Testis (tissue), 3 donors: Measurements from ENCODE around the gene CCDC117. TPM values are rescaled to one million over a fixed set of nuclear protein-coding genes. Genes with fewer than 3 reads are reported as not detected.
"Not testable (repeated sequence)": the region's sequence is repeated elsewhere in the genome, so short reads cannot be mapped to it uniquely, and the experiment has no call there.

Source experiments
- DNase-seq: peaks from one replicate; pipeline ENCODE4 v3.0.0-alpha.2; 2019
- H3K27ac ChIP-seq, 2 donors: fragments of 200-600 bp; sonication (generic); one replicate each; pipeline ENCODE4 v1.5.1; 2019
- H3K27me3 ChIP-seq: fragments of 200-600 bp; sonication (generic); one replicate; pipeline ENCODE4 v1.5.1; 2019
- H3K36me3 ChIP-seq: fragments of 200-600 bp; sonication (generic); one replicate; pipeline ENCODE4 v1.5.1; 2017; ENCODE audit warnings: low read depth; ENCODE audit errors: missing control alignments
- H3K4me1 ChIP-seq: fragments of 200-600 bp; sonication (generic); one replicate; pipeline ENCODE4 v1.5.1; 2019
- H3K4me3 ChIP-seq, 2 donors: fragments of 200-600 bp; sonication (generic); one replicate each; pipeline ENCODE4 v1.5.1; 2017 to 2019
- H3K9me3 ChIP-seq: fragments of 200-600 bp; sonication (generic); one replicate; pipeline ENCODE4 v1.5.1; 2017
- CTCF ChIP-seq, 3 experiments: fragments of 450-650 bp in 2 of 3; fragments of 200-600 bp in 1 of 3; sonication (generic) in 1 of 3; IDR thresholded peaks; one replicate each; pipeline ENCODE4 v1.5.1; 2016 to 2019; ENCODE audit warnings: antibody characterized with exemption in 3 of 3, mild to moderate bottlenecking in 2 of 3, moderate library complexity in 1 of 3
- POLR2A ChIP-seq: fragments of 450-650 bp; IDR thresholded peaks from one replicate; pipeline ENCODE4 v1.6.1; 2017; ENCODE audit warnings: antibody characterized with exemption, mild to moderate bottlenecking, moderate library complexity
- WGBS, 2 donors: methylation state at CpG; one replicate each; pipeline ENCODE4 v1.1.5; 2018; 5-methylcytosine and 5-hydroxymethylcytosine counted together
- intact Hi-C: fragments of 100-400 bp; cut with DNase I; formaldehyde crosslinking; loops from one replicate; pipeline ENCODE4 v1.15.1; 2023; ENCODE audit warnings: low total_unique reads
- polyA plus RNA-seq: library from polyadenylated mRNA; stranded (reverse); fragments of 350-450 nt; fragmentation: Illumina TruSeq; extraction: RNeasy Lipid Tissue Mini Kit (QIAGEN cat#74804); gene quantifications from one replicate; pipeline ENCODE4 v1.2.3, GENCODE V29; 2014; ENCODE audit warnings: low read depth, low replicate concordance; ENCODE audit not compliant: insufficient read depth
- total RNA-seq, 2 donors: library from RNA; depleted of rRNA; stranded (reverse); fragments of >200 nt; gene quantifications; one replicate each; pipeline ENCODE4 v1.2.3, GENCODE V29; 2016

CCDC117 gene
- total and polyA plus RNA-seq, 3 donors from 2014 or later: 68.6 to 83.0 (median 76.1) TPM

GRCh38 chr22:28741785-28742561 is 30.5 kb upstream of the CCDC117 start, which contains the start of the genes CHEK2 and HSCB:
TSS of gene CHEK2 (minus strand) at chr22:28741820. CDS start at chr22:28734721, 7,099 bp downstream.
TSS of gene HSCB (plus strand) at chr22:28742039. CDS start at chr22:28742096, 57 bp downstream.
- 1 to 2% methylated on average over 23 to 54 of the region's 54 CpGs for WGBS, 2 donors
- Histone ChIP-seq H3K27me3 (no peaks in the 10 kb centered on the region), H3K36me3 (no peaks in the 10 kb centered on the region), H3K9me3 (no peaks in the 10 kb centered on the region), H3K4me1 (peaks cover 5% of the 10 kb centered on the region), H3K4me3 (peak within 1 kb of the TSS; percentile 91 to 100), H3K27ac (peak within 1 kb of the TSS; percentile 98 to 99)
- DNase-seq: peak; percentile 100
- TF ChIP-seq POLR2A: no peak
- TF ChIP-seq CTCF (IDR thresholded peaks at IDR 0.05): peak in 1 of 3 experiments; percentile 24
- intact Hi-C loops: no loop called here

GRCh38 chr22:28742562-28742962 is 29.9 kb upstream of the CCDC117 start:
- H3K9me3 ChIP-seq: no peaks in the 10 kb centered on the region
- intact Hi-C loops: no loop called here
- DNase-seq: no peak
- H3K4me3 ChIP-seq: peak overlapping the region; percentile 91 to 100
- H3K4me1 ChIP-seq: peaks cover 5% of the 10 kb centered on the region
- 1 to 3% methylated on average over 10 of the region's 10 CpGs for WGBS, 2 donors
- H3K27me3 ChIP-seq: no peaks in the 10 kb centered on the region
- no peaks in the 10 kb centered on the region for H3K36me3 ChIP-seq
- peak overlapping the region; percentile 98 to 99 for H3K27ac ChIP-seq
- TF ChIP-seq POLR2A: no peak
- TF ChIP-seq CTCF (IDR thresholded peaks at IDR 0.05): no peak

- Histone ChIP-seq H3K4me3 (no peak overlapping the region), H3K4me1 (peaks cover 5% of the 10 kb centered on the region), H3K9me3 (no peaks in the 10 kb centered on the region), H3K36me3 (no peaks in the 10 kb centered on the region), H3K27me3 (no peaks in the 10 kb centered on the region), H3K27ac (no peak overlapping the region)
- WGBS, 2 donors: 90 to 91% methylated on average over 3 of the region's 3 CpGs
- TF ChIP-seq POLR2A: no peak
- TF ChIP-seq CTCF (IDR thresholded peaks at IDR 0.05): no peak
- DNase-seq: no peak
- intact Hi-C loops: no loop called here
These were observed 28.6 kb upstream of the CCDC117 start for GRCh38 chr22:28743852-28744251.

GRCh38 chr22:28750471-28750881 is 22.0 kb upstream of the CCDC117 start:
- Histone ChIP-seq H3K4me3 (no peak overlapping the region), H3K4me1 (no peaks in the 10 kb centered on the region), H3K27ac (no peak overlapping the region), H3K27me3 (no peaks in the 10 kb centered on the region), H3K9me3 (no peaks in the 10 kb centered on the region), H3K36me3 (no peaks in the 10 kb centered on the region)
- DNase-seq: no peak
- intact Hi-C loops: no loop called here
- TF ChIP-seq CTCF (IDR thresholded peaks at IDR 0.05) (no peak), POLR2A (no peak)
- WGBS, 2 donors: 85% methylated on average over 6 of the region's 6 CpGs

GRCh38 chr22:28754512-28754911 is 18.0 kb upstream of the CCDC117 start:
- intact Hi-C loops, H3K36me3 ChIP-seq, H3K4me1 ChIP-seq, H3K27me3 ChIP-seq, H3K9me3 ChIP-seq, H3K4me3 ChIP-seq, H3K27ac ChIP-seq, DNase-seq: not testable (repeated sequence)
- WGBS, 2 donors: 95 to 97% methylated on average over 3 of the region's 3 CpGs
